Activated naive CD8-positive, alpha-beta T cell treated with anti-CD3 and anti-CD28 coated beads for 36 hours (primary cell): ENCODE measurements around the gene NBL1. TPM values are rescaled to one million over a fixed set of nuclear protein-coding genes. Genes with fewer than 3 reads are reported as not detected.
A peak's percentile ranks its signal among the peaks of the same experiment; 100 is the strongest.

Experiments used
- DNase-seq: peaks from one replicate; pipeline ENCODE4 v3.0.0; 2021
- H3K27ac Mint-ChIP-seq: one replicate; pipeline ENCODE4 v1.8.0; 2022; ENCODE audit warnings: mild to moderate bottlenecking, moderate library complexity, mixed read lengths
- H3K27me3 Mint-ChIP-seq: one replicate; pipeline ENCODE4 v1.8.0; 2022; ENCODE audit warnings: mild to moderate bottlenecking, mixed read lengths
- H3K36me3 Mint-ChIP-seq: one replicate; pipeline ENCODE4 v1.8.0; 2021; ENCODE audit warnings: mild to moderate bottlenecking, mixed read lengths
- H3K4me1 Mint-ChIP-seq: one replicate; pipeline ENCODE4 v1.8.0; 2021; ENCODE audit warnings: mixed read lengths
- H3K4me3 Mint-ChIP-seq: one replicate; pipeline ENCODE4 v1.8.0; 2022; ENCODE audit warnings: mild to moderate bottlenecking, moderate library complexity, mixed read lengths
- H3K9me3 Mint-ChIP-seq: one replicate; pipeline ENCODE4 v1.8.0; 2022; ENCODE audit warnings: mixed read lengths
- total RNA-seq, 2 experiments: library from RNA; stranded (reverse); gene quantifications; one replicate each; pipeline ENCODE4 v1.2.3, GENCODE V29; 2021

The NBL1 gene
- total RNA-seq, 2 experiments from 2014 or later: 20.0 to 22.0 TPM

GRCh38 chr1:19648239-19648638 is 4.1 kb downstream of the NBL1 start:
- no peak overlapping the region for H3K4me3 Mint-ChIP-seq
- no peaks in the 10 kb centered on the region for H3K36me3 Mint-ChIP-seq
- H3K27me3 Mint-ChIP-seq: peaks cover 3% of the 10 kb centered on the region
- DNase-seq: no peak
- H3K27ac Mint-ChIP-seq: no peak overlapping the region
- H3K9me3 Mint-ChIP-seq: no peaks in the 10 kb centered on the region
- peaks cover 30% of the 10 kb centered on the region for H3K4me1 Mint-ChIP-seq

GRCh38 chr1:19648689-19649088 is 4.6 kb downstream of the NBL1 start:
- no peaks in the 10 kb centered on the region for H3K36me3 Mint-ChIP-seq
- H3K27me3 Mint-ChIP-seq: no peaks in the 10 kb centered on the region
- no peak overlapping the region for H3K27ac Mint-ChIP-seq
- no peaks in the 10 kb centered on the region for H3K9me3 Mint-ChIP-seq
- DNase-seq: no peak
- H3K4me3 Mint-ChIP-seq: no peak overlapping the region
- H3K4me1 Mint-ChIP-seq: peaks cover 27% of the 10 kb centered on the region

GRCh38 chr1:19650416-19651140 is 6.5 kb downstream of the NBL1 start:
- DNase-seq: no peak
- Mint-ChIP-seq H3K9me3 (no peaks in the 10 kb centered on the region), H3K27ac (no peak overlapping the region), H3K36me3 (peaks cover 2% of the 10 kb centered on the region), H3K4me3 (no peak overlapping the region), H3K4me1 (peaks cover 29% of the 10 kb centered on the region), H3K27me3 (no peaks in the 10 kb centered on the region)

GRCh38 chr1:19651141-19651737 is 7.1 kb downstream of the NBL1 start:
- Mint-ChIP-seq H3K36me3 (peaks cover 2% of the 10 kb centered on the region), H3K4me1 (peaks cover 24% of the 10 kb centered on the region), H3K4me3 (no peak overlapping the region), H3K27ac (no peak overlapping the region), H3K9me3 (no peaks in the 10 kb centered on the region), H3K27me3 (no peaks in the 10 kb centered on the region)
- peak; percentile 56 for DNase-seq

GRCh38 chr1:19654386-19654785 is 10.3 kb downstream of the NBL1 start:
- no peaks in the 10 kb centered on the region for H3K27me3 Mint-ChIP-seq
- no peak overlapping the region for H3K4me3 Mint-ChIP-seq
- H3K4me1 Mint-ChIP-seq: peaks cover 14% of the 10 kb centered on the region
- no peak for DNase-seq
- H3K9me3 Mint-ChIP-seq: no peaks in the 10 kb centered on the region
- H3K36me3 Mint-ChIP-seq: peaks cover 2% of the 10 kb centered on the region
- no peak overlapping the region for H3K27ac Mint-ChIP-seq

GRCh38 chr1:19654886-19655717 is 11.0 kb downstream of the NBL1 start:
- H3K36me3 Mint-ChIP-seq: peaks cover 2% of the 10 kb centered on the region
- no peak for DNase-seq
- no peak overlapping the region for H3K4me3 Mint-ChIP-seq
- no peaks in the 10 kb centered on the region for H3K27me3 Mint-ChIP-seq
- H3K4me1 Mint-ChIP-seq: peaks cover 17% of the 10 kb centered on the region
- no peak overlapping the region for H3K27ac Mint-ChIP-seq
- H3K9me3 Mint-ChIP-seq: no peaks in the 10 kb centered on the region

- Mint-ChIP-seq H3K27ac (no peak overlapping the region), H3K36me3 (peaks cover 2% of the 10 kb centered on the region), H3K4me1 (peaks cover 13% of the 10 kb centered on the region), H3K27me3 (peaks cover 4% of the 10 kb centered on the region), H3K9me3 (no peaks in the 10 kb centered on the region), H3K4me3 (no peak overlapping the region)
- DNase-seq: no peak
Measured at GRCh38 chr1:19655718-19656080, 11.6 kb downstream of the NBL1 start.

GRCh38 chr1:19656134-19656779 is 12.1 kb downstream of the NBL1 start:
- DNase-seq: no peak
- peaks cover 2% of the 10 kb centered on the region for H3K36me3 Mint-ChIP-seq
- H3K9me3 Mint-ChIP-seq: no peaks in the 10 kb centered on the region
- H3K4me1 Mint-ChIP-seq: peaks cover 10% of the 10 kb centered on the region
- no peak overlapping the region for H3K4me3 Mint-ChIP-seq
- H3K27ac Mint-ChIP-seq: no peak overlapping the region
- H3K27me3 Mint-ChIP-seq: peaks cover 9% of the 10 kb centered on the region

GRCh38 chr1:19656780-19657466 is 12.8 kb downstream of the NBL1 start:
- DNase-seq: no peak
- Mint-ChIP-seq H3K27me3 (peaks cover 12% of the 10 kb centered on the region), H3K4me1 (peaks cover 12% of the 10 kb centered on the region), H3K9me3 (no peaks in the 10 kb centered on the region), H3K36me3 (peaks cover 2% of the 10 kb centered on the region), H3K27ac (no peak overlapping the region), H3K4me3 (no peak overlapping the region)

- no peak for DNase-seq
- Mint-ChIP-seq H3K27ac (no peak overlapping the region), H3K4me3 (no peak overlapping the region), H3K4me1 (peaks cover 12% of the 10 kb centered on the region), H3K36me3 (peaks cover 2% of the 10 kb centered on the region), H3K9me3 (no peaks in the 10 kb centered on the region), H3K27me3 (peaks cover 13% of the 10 kb centered on the region)
Measured at GRCh38 chr1:19657511-19657910, 13.4 kb downstream of the NBL1 start.

GRCh38 chr1:19658186-19658585 is 14.1 kb downstream of the NBL1 start:
- Mint-ChIP-seq H3K27me3 (peaks cover 20% of the 10 kb centered on the region), H3K4me3 (no peak overlapping the region), H3K27ac (no peak overlapping the region), H3K4me1 (peaks cover 12% of the 10 kb centered on the region), H3K9me3 (no peaks in the 10 kb centered on the region), H3K36me3 (peaks cover 2% of the 10 kb centered on the region)
- no peak for DNase-seq

- Mint-ChIP-seq H3K4me3 (no peak overlapping the region), H3K4me1 (peaks cover 18% of the 10 kb centered on the region), H3K36me3 (no peaks in the 10 kb centered on the region)
Measured at GRCh38 chr1:19661721-19662228, 17.7 kb downstream of the NBL1 start.

GRCh38 chr1:19662313-19662712 is 18.2 kb downstream of the NBL1 start:
- no peak overlapping the region for H3K4me3 Mint-ChIP-seq
- H3K4me1 Mint-ChIP-seq: peaks cover 18% of the 10 kb centered on the region

More at GRCh38 chr1:19661721-19662228, 17.7 kb downstream of the NBL1 start:
- DNase-seq: no peak
- Mint-ChIP-seq H3K27ac (no peak overlapping the region), H3K27me3 (peaks cover 48% of the 10 kb centered on the region), H3K9me3 (no peaks in the 10 kb centered on the region)

GRCh38 chr1:19664453-19665185 is 20.5 kb downstream of the NBL1 start, which contains the start of gene HTR6:
HTR6 (plus strand) TSS chr1:19664875; CDS start chr1:19665754, 879 bp downstream.
- H3K27ac Mint-ChIP-seq: no peak within 1 kb of the TSS
- H3K27me3 Mint-ChIP-seq: peaks cover 66% of the 10 kb centered on the region
- peak within 1 kb of the TSS; percentile 65 for H3K4me3 Mint-ChIP-seq

More at GRCh38 chr1:19662313-19662712, 18.2 kb downstream of the NBL1 start:
- DNase-seq: no peak
- peaks cover 53% of the 10 kb centered on the region for H3K27me3 Mint-ChIP-seq
- no peaks in the 10 kb centered on the region for H3K9me3 Mint-ChIP-seq
- no peak overlapping the region for H3K27ac Mint-ChIP-seq
- H3K36me3 Mint-ChIP-seq: no peaks in the 10 kb centered on the region

More at GRCh38 chr1:19664453-19665185, 20.5 kb downstream of the NBL1 start, which contains the start of gene HTR6:
- no peaks in the 10 kb centered on the region for H3K9me3 Mint-ChIP-seq
- DNase-seq: peak; percentile 40
- no peaks in the 10 kb centered on the region for H3K36me3 Mint-ChIP-seq
- peaks cover 12% of the 10 kb centered on the region for H3K4me1 Mint-ChIP-seq
